Measurements from ENCODE around the gene PF4V1.
"Not testable (repeated sequence)": the region's sequence is repeated elsewhere in the genome, so short reads cannot be mapped to it uniquely, and the experiment has no call there.

PF4V1 gene

GRCh38 chr4:73895201-73896175 is 42.4 kb downstream of the PF4V1 start:
- no peak for ATAC-seq (ENCODE audit: low read depth)

GRCh38 chr4:73896416-73896815 is 43.3 kb downstream of the PF4V1 start:
- DNase-seq (ENCODE audit: low spot score) (no peak), ATAC-seq (ENCODE audit: low read depth) (no peak)
- Histone ChIP-seq H3K4me3 (ENCODE audit: severe bottlenecking) (no peak overlapping the region), H3K27me3 (ENCODE audit: insufficient read depth, poor library complexity, severe bottlenecking) (no peaks in the 10 kb centered on the region), H3K4me1 (ENCODE audit: insufficient read depth, poor library complexity, severe bottlenecking) (no peaks in the 10 kb centered on the region), H3K27ac (ENCODE audit: poor library complexity, severe bottlenecking) (no peak overlapping the region), H3K9me3 (ENCODE audit: severe bottlenecking) (no peaks in the 10 kb centered on the region), H3K36me3 (ENCODE audit: low read depth) (no peaks in the 10 kb centered on the region)
- TF ChIP-seq CTCF (IDR thresholded peaks at IDR 0.05; ENCODE audit: poor library complexity, severe bottlenecking) = no peak

More at GRCh38 chr4:73895201-73896175, 42.4 kb downstream of the PF4V1 start:
- no peak for TF ChIP-seq CTCF (IDR thresholded peaks at IDR 0.05; ENCODE audit: poor library complexity, severe bottlenecking)
- H3K27me3 ChIP-seq (ENCODE audit: insufficient read depth, poor library complexity, severe bottlenecking) = no peaks in the 10 kb centered on the region
- no peaks in the 10 kb centered on the region for H3K4me1 ChIP-seq (ENCODE audit: insufficient read depth, poor library complexity, severe bottlenecking)
- no peak overlapping the region for H3K27ac ChIP-seq (ENCODE audit: poor library complexity, severe bottlenecking)
- H3K4me3 ChIP-seq (ENCODE audit: severe bottlenecking) = no peak overlapping the region
- H3K9me3 ChIP-seq (ENCODE audit: severe bottlenecking) = no peaks in the 10 kb centered on the region
- H3K36me3 ChIP-seq (ENCODE audit: low read depth) = no peaks in the 10 kb centered on the region
- no peak for DNase-seq (ENCODE audit: low spot score)

- no peak overlapping the region for H3K4me3 ChIP-seq (ENCODE audit: severe bottlenecking)
- no peaks in the 10 kb centered on the region for H3K4me1 ChIP-seq (ENCODE audit: insufficient read depth, poor library complexity, severe bottlenecking)
- no peaks in the 10 kb centered on the region for H3K9me3 ChIP-seq (ENCODE audit: severe bottlenecking)
- H3K36me3 ChIP-seq (ENCODE audit: low read depth) = no peaks in the 10 kb centered on the region
- no peak for TF ChIP-seq CTCF (IDR thresholded peaks at IDR 0.05; ENCODE audit: poor library complexity, severe bottlenecking)
- H3K27me3 ChIP-seq (ENCODE audit: insufficient read depth, poor library complexity, severe bottlenecking) = no peaks in the 10 kb centered on the region
- no peak overlapping the region for H3K27ac ChIP-seq (ENCODE audit: poor library complexity, severe bottlenecking)
- DNase-seq (ENCODE audit: low spot score) = no peak
- ATAC-seq (ENCODE audit: low read depth) = no peak
These were observed 44.5 kb downstream of the PF4V1 start for GRCh38 chr4:73897380-73898136.

- not testable (repeated sequence) for H3K4me1 ChIP-seq (ENCODE audit: insufficient read depth, poor library complexity, severe bottlenecking); DNase-seq (ENCODE audit: low spot score); H3K9me3 ChIP-seq (ENCODE audit: severe bottlenecking); H3K36me3 ChIP-seq (ENCODE audit: low read depth); ATAC-seq (ENCODE audit: low read depth); H3K27ac ChIP-seq (ENCODE audit: poor library complexity, severe bottlenecking); H3K4me3 ChIP-seq (ENCODE audit: severe bottlenecking); H3K27me3 ChIP-seq (ENCODE audit: insufficient read depth, poor library complexity, severe bottlenecking)
These were observed 46.2 kb downstream of the PF4V1 start for GRCh38 chr4:73899338-73899737.

- no peaks in the 10 kb centered on the region for H3K36me3 ChIP-seq (ENCODE audit: low read depth)
- H3K4me3 ChIP-seq (ENCODE audit: severe bottlenecking) = no peak overlapping the region
- DNase-seq (ENCODE audit: low spot score) (no peak), ATAC-seq (ENCODE audit: low read depth) (no peak)
- no peak for TF ChIP-seq CTCF (IDR thresholded peaks at IDR 0.05; ENCODE audit: poor library complexity, severe bottlenecking)
- no peak overlapping the region for H3K27ac ChIP-seq (ENCODE audit: poor library complexity, severe bottlenecking)
- H3K4me1 ChIP-seq (ENCODE audit: insufficient read depth, poor library complexity, severe bottlenecking) = no peaks in the 10 kb centered on the region
- H3K27me3 ChIP-seq (ENCODE audit: insufficient read depth, poor library complexity, severe bottlenecking) = no peaks in the 10 kb centered on the region
- H3K9me3 ChIP-seq (ENCODE audit: severe bottlenecking) = no peaks in the 10 kb centered on the region
These were observed 47.9 kb downstream of the PF4V1 start for GRCh38 chr4:73901031-73901430.

All from RWPE2 (cell line).